Dedifferentiated amniotic fluid mesenchymal stem cell (primary cell): ENCODE results near the gene ACTR5.

Experiments used
- DNase-seq: peaks from one replicate; pipeline ENCODE4 v3.0.0-alpha.2; 2016; ENCODE audit errors: extremely low spot score

Gene ACTR5

DNA sequence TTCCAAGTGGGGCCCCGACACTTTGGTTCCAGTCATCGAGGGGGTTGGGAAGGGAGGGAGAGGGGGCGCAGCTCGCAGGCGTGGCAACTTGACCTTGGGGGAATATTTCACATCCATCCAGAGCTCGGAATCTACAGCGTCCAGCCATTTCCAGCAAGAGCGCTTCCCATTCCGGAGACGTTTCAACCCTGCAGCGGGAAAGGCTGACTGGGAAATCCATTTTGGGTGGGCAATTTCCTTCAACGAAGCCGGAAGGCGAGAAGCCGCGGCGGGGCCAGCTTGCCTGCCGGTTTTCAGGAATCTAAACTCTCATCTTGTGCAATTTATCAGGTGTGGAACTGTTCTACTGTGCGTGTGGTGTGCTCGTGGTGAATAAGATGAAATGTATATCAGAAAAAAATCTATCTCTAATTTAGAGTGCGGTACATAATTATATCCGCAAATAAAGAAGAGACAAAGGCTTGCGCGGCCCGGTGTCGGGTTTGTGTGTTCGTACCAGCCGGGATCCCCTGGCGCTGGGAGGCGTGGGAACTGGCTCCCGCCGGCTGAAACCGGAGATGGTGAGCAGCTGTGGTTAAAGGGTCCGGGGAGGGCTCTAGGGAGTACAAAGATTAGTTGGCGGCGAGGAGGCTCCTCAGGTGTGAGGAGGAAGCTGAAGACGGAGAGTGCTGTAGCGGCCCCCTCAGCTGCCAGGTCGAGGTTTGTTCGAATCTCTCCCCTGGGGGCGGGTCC, 19.2 kb upstream of the ACTR5 start:
- DNase-seq, result no peak

DNA sequence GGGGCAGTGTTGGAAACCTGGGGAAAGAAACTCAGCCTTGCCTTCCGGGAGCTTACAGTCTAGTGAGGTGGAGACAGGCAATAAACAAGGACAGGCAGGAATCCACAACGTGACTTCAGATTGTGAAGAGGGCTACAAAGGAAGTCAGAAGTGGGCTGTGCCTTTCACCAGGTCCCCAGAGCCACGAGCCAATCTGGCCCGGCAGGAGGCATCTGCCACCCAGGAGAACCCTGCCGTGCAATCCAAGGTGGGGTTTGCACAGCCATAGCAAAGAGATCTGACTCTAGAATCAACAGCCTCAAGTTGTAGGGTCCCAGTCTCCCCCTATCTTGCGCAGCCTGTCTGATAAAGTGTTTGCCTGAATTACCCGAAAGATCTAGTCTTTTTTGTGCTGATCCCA, 18.5 kb upstream of the ACTR5 start:
- no peak for DNase-seq

- no peak for DNase-seq
Measured at GRCh38 chr20:38730167-38730988, 17.9 kb upstream of the ACTR5 start.

DNA sequence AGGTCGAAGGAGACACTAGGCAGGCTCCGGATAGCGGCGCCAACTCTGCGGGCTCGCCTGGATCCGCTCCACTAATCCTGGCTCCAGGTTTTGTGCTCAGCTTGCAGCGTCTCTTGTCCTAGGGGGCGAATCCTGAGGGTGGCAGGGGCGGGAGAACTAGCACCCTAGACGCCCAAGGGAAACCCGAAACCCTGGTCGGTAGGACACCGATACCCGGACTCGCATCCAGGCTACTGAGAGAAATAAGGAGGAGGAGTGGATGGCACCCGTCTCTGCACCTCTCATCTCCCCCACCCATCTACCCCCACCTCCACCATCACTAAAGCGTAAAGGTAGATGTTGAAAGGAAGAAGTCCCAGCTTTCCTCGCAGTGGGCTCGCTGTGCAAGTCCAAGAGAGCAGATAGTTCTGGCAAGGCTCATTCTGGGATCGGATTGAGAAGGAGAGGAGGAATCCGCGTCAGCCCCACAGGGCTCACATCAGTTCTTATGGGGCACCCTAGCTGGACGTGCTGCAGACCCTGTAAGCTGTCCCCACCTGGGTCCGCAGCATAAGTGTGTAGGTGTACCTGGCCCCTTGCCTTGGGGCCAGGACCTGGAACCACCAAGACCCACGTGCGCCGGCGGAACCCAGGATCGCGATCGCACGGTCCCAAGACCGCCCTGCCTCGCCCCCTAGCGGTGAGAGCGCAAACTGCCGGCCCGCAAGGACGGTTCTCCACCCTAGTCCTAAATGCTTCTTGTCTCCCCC, 17.1 kb upstream of the ACTR5 start:
- DNase-seq, result no peak

- no peak for DNase-seq
Measured at GRCh38 chr20:38731738-38732113, 16.5 kb upstream of the ACTR5 start.

GRCh38 chr20:38732981-38733380, 15.3 kb upstream of the ACTR5 start:
- no peak for DNase-seq

DNA sequence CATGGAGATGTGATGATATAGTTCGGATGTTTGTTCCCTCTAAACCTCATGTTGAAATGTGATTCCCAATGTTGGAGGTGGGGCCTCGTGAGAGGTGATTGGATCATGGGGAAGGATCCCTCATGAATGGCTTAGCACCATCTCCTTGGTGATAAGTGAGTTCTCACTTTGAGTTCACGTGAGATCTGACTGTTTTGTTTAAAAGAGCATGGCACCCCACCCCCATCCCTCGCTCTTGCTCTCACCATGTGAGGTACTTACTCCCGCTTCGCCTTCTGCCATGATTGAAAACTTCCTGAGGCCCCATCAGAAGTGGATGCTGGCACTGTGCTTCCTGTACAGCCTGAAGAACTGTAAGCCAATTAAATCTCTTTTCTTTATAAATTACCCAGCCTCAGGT, 13.1 kb upstream of the ACTR5 start:
- DNase-seq, result no peak

DNA sequence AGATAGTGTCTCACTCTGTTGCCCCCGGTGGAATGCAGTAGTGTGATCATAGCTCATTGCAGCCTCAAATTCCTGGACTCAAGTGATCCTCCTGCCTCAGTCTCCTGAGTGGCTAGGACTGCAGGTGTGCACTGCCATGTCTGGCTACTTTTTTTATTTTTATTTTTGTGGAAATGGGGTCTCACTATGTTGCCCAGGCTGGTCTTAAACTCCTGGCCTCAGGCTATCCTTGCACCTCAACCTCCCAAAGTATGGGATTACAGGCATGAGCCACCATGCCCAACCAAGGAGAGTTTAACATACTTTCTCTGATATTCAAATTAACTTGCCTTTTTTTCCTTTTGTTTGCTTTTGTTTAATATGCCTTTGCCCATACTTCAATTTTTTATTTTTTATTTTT, 10.4 kb upstream of the ACTR5 start:
- no peak for DNase-seq

- no peak for DNase-seq
Measured at GRCh38 chr20:38745757-38746156, 2.5 kb upstream of the ACTR5 start.

DNA sequence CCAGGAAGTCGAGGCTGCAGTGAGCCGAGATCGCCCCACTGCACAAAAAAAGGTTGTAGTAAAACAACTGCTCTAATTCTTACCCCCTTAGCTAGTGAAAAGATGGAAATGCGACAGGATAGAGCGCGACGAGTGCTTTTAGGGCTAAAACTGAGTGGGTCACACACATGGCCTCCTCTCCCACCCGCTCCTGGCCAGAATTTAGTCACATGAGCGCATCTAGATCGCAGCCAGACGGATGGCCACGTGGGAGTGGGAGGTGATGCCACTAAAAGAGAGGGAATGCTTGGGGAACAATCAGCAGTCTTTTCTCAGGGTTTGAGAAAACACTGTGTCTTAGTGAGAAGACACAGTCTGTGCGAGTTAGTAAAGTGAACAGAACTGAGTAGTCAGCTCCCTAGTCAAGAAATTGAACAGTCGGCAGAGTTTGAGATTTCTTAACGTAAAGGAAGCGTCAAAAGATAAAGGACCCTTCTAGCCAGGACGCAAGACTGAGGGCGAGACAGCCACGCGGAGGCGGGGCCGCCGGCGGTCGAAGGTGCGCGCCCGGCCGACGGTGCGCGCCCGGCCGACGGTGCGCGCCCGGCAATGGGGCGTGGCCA, 664 bp upstream of the ACTR5 start:
- DNase-seq, result no peak

DNA sequence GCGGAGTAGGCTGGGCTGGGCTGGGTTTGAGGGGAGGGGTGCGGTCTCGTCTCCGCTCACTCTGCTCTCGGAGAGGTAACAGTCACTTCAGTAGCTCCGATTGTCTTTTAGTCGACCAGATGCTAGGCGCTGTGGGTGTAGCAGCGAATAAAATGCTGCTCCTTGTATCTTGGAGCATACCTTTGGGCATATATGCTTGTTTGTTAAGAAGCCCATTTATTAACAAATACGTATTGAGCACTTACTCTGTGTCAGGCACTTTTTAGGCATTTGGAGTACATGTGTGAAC, 545 bp downstream of the ACTR5 start:
- DNase-seq, result no peak

- peak; percentile 31 for DNase-seq
Measured at GRCh38 chr20:38751360-38751976, 3.2 kb downstream of the ACTR5 start.

DNA sequence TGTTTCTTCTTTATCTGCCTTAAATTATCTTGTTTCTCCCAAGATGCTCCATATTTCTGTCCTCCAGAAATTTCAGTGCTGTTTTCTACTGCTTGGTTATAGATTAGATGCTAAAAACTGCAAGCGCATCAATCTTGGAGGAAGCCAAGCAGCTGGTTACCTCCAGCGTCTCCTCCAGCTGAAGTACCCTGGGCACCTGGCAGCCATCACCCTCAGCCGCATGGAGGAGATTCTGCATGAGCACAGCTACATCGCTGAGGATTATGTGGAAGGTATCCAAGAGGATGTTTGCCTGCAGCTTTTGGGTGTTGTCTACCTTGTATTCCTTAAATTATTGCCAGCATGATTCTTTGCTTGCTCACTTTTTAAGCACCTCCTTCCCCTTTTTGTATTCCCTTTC, 3.8 kb downstream of the ACTR5 start:
- DNase-seq, result no peak

GRCh38 chr20:38754924-38755323, 6.7 kb downstream of the ACTR5 start:
- DNase-seq, result no peak

GRCh38 chr20:38755324-38755910, 7.2 kb downstream of the ACTR5 start:
- DNase-seq, result no peak

- no peak for DNase-seq
Measured at GRCh38 chr20:38757145-38757775, 9.0 kb downstream of the ACTR5 start.

- no peak for DNase-seq
Measured at GRCh38 chr20:38759106-38759505, 10.8 kb downstream of the ACTR5 start.

DNA sequence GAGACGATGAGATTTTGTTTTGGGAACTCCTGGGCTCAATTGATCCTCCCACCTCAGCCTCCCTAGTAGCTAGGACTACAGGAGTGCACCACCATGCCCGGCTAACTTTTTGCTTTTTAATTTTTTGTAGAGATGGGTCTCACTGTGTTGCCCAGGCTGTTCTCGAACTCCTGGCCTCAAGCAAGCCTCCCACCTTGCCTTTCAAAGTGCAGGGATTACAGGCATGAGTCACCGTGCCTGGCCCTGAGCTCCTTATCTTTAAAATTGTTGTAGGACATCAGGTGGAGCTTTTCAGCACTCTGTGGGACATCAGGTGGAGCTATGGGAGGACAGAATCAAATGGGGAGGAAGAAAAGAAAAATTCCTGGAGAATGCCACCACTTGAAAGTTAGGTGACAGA, 12.7 kb downstream of the ACTR5 start:
- no peak for DNase-seq

- DNase-seq, result no peak
Measured at GRCh38 chr20:38762174-38762573, 13.9 kb downstream of the ACTR5 start.

DNA sequence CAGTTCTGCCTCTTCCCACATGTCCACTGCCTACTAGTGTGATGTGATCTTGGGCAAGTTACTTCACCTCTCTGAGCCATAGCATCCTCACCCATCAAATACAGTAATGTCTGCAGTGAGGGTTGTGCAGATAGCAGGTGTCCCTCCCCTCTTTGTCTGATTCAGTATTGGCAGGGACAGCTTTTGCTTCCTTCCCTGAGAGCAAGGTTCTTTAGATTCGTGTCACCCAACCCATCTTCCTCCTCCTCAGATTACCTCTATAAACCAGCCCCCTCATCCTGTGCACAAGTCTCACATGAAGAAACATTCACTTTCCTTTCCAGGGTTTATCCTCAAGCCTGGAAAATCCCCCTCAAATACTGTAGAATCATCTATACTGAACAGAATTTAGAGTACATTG, 15.4 kb downstream of the ACTR5 start:
- no peak for DNase-seq
